DND-41 (cell line): ENCODE results near the gene TSPAN19.

ENCODE experiments used
- EZH2 ChIP-seq: IDR thresholded peaks from 3 replicates; pipeline ENCODE4 v1.6.1; 2012; ENCODE audit warnings: borderline replicate concordance, low read depth, mild to moderate bottlenecking, moderate library complexity, low read length, inconsistent platforms; ENCODE audit not compliant: severe bottlenecking
- TF ChIP-seq, protein P1 (sequence below): IDR thresholded peaks from 2 replicates; pipeline ENCODE4 v1.5.1; 2012; ENCODE audit warnings: borderline replicate concordance, low read length, moderate library complexity, mild to moderate bottlenecking; ENCODE audit not compliant: poor library complexity, severe bottlenecking; ENCODE audit errors: extremely low read depth

DNA sequence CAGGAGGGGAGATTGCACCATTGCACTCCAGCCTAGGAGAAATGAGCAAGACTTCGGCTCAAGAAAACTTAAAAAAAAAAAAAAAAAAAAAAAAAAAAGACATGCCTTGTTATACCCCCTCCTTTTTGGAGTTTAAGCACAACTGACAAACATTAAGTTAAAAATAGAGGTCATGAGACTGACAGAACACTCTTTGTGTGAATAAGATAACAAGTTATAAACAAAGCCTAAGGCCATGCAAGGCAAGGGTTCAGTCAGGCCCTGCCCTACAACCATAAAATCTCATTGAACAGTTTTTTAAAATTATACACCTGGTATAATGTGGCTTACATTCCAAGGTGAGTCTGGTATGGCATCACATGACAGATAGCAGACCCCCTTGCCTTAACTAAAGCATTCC, 39.3 kb downstream of the TSPAN19 start:
- TF ChIP-seq, protein P1, sequence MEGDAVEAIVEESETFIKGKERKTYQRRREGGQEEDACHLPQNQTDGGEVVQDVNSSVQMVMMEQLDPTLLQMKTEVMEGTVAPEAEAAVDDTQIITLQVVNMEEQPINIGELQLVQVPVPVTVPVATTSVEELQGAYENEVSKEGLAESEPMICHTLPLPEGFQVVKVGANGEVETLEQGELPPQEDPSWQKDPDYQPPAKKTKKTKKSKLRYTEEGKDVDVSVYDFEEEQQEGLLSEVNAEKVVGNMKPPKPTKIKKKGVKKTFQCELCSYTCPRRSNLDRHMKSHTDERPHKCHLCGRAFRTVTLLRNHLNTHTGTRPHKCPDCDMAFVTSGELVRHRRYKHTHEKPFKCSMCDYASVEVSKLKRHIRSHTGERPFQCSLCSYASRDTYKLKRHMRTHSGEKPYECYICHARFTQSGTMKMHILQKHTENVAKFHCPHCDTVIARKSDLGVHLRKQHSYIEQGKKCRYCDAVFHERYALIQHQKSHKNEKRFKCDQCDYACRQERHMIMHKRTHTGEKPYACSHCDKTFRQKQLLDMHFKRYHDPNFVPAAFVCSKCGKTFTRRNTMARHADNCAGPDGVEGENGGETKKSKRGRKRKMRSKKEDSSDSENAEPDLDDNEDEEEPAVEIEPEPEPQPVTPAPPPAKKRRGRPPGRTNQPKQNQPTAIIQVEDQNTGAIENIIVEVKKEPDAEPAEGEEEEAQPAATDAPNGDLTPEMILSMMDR: no peak
- TF ChIP-seq EZH2: no peak
